ENCODE results near the gene CASKIN2. TPM values are rescaled to one million over a fixed set of nuclear protein-coding genes. Genes with fewer than 3 reads are reported as not detected.

CASKIN2 gene
- total RNA-seq, 1 experiment from 2014 or later: 25.4 TPM

- Histone ChIP-seq H3K9me3 (ENCODE audit: insufficient read depth, low read depth) (no peaks in the 10 kb centered on the region), H3K27me3 (ENCODE audit: insufficient read depth, low read depth) (no peaks in the 10 kb centered on the region), H3F3A (ENCODE audit: insufficient read depth, low read depth) (peaks cover 22% of the 10 kb centered on the region; the same call in 1 of the 2 replicates), H3K79me2 (ENCODE audit: low read depth) (peaks cover 32% of the 10 kb centered on the region), H4K20me1 (ENCODE audit: insufficient read depth) (0 out of 2 replicates have a peak, but pooled peaks cover 10% of the 10 kb centered on the region), H3K4me1 (replicated peaks; ENCODE audit: insufficient read depth) (peaks cover 28% of the 10 kb centered on the region), H3K4me2 (peak overlapping the region; percentile 98; the same call in 1 of the 2 replicates), H2AFZ (no peak overlapping the region), H3K9me2 (ENCODE audit: insufficient read depth) (no peaks in the 10 kb centered on the region), H3K36me3 (ENCODE audit: low read depth) (0 out of 2 replicates have a peak, but pooled peaks cover 9% of the 10 kb centered on the region), H3K4me3 (no peak overlapping the region), H3K27ac (no peak overlapping the region)
- DNase-seq: no peak
- ChIA-PET CTCF (no interaction called here), POLR2A (ENCODE audit: unreplicated experiment) (no interaction called here)
- intact Hi-C loops (cut with micrococcal nuclease; ENCODE audit: unreplicated experiment): loop anchor here (5.0 to 10.0 kb wide), 3 partner anchors 84 to 253 kb away; partner anchors contain the start of genes GGA3 and MRPS7
- TF ChIP-seq CTCF (conservative IDR thresholded peaks at IDR 0.05) (no peak), EZH2 (IDR thresholded peaks at IDR 0.05; ENCODE audit: low read depth) (no peak)
- BruUV-seq (replicated peaks): no TSS peak
These were observed 2.9 kb upstream of the CASKIN2 start for GRCh38 chr17:75518201-75518600.

GRCh38 chr17:75517297-75517865, 2.0 kb upstream of the CASKIN2 start:
- H3K9me3 ChIP-seq (ENCODE audit: insufficient read depth, low read depth): no peaks in the 10 kb centered on the region

More at GRCh38 chr17:75517297-75517865, 2.0 kb upstream of the CASKIN2 start:
- POLR2A ChIA-PET (ENCODE audit: unreplicated experiment): no interaction called here
- peaks cover 30% of the 10 kb centered on the region; the same call in 1 of the 2 replicates for H3F3A ChIP-seq (ENCODE audit: insufficient read depth, low read depth)
- H3K9me2 ChIP-seq (ENCODE audit: insufficient read depth): no peaks in the 10 kb centered on the region
- peak; percentile 28 to 53 for DNase-seq
- no peak for TF ChIP-seq EZH2 (IDR thresholded peaks at IDR 0.05; ENCODE audit: low read depth)
- no peak for TF ChIP-seq CTCF (conservative IDR thresholded peaks at IDR 0.05)
- peak overlapping the region; percentile 98 for H3K4me2 ChIP-seq
- H3K4me3 ChIP-seq: peak overlapping the region; percentile 89
- peaks cover 34% of the 10 kb centered on the region for H3K4me1 ChIP-seq (replicated peaks; ENCODE audit: insufficient read depth)
- H3K79me2 ChIP-seq (ENCODE audit: low read depth): peaks cover 32% of the 10 kb centered on the region
- BruUV-seq (replicated peaks): TSS peak; percentile 33
- H2AFZ ChIP-seq: peak overlapping the region; percentile 85
- H3K27ac ChIP-seq: no peak overlapping the region
- H3K27me3 ChIP-seq (ENCODE audit: insufficient read depth, low read depth): no peaks in the 10 kb centered on the region
- intact Hi-C loops (cut with micrococcal nuclease; ENCODE audit: unreplicated experiment): loop anchor here (5.0 to 10.0 kb wide), 3 partner anchors 85 to 253 kb away; partner anchors contain the start of genes GGA3 and MRPS7
- CTCF ChIA-PET: interaction anchor here (1.1 to 1.3 kb wide), 2 partner anchors 9 to 90 kb away, joined by 4 read pairs; no protein-coding TSS in a partner anchor
- 0 out of 2 replicates have a peak, but pooled peaks cover 9% of the 10 kb centered on the region for H3K36me3 ChIP-seq (ENCODE audit: low read depth)
- 0 out of 2 replicates have a peak, but pooled peaks cover 12% of the 10 kb centered on the region for H4K20me1 ChIP-seq (ENCODE audit: insufficient read depth)
